IPS-18a (cell line): ENCODE data around the gene TOP3A.

Source experiments
- H3K27ac ChIP-seq: one replicate; pipeline ENCODE4 v1.5.1; 2013; ENCODE audit warnings: low read length
- H3K27me3 ChIP-seq: one replicate; pipeline ENCODE4 v1.6.1; 2013; ENCODE audit warnings: mild to moderate bottlenecking, low read length; ENCODE audit not compliant: control insufficient read depth, insufficient read depth
- H3K36me3 ChIP-seq: one replicate; pipeline ENCODE4 v1.6.1; 2013; ENCODE audit warnings: low read depth, low read length; ENCODE audit not compliant: control insufficient read depth
- H3K4me1 ChIP-seq: one replicate; pipeline ENCODE4 v1.6.1; 2013; ENCODE audit warnings: low read depth, low read length; ENCODE audit not compliant: control insufficient read depth
- H3K4me3 ChIP-seq: one replicate; pipeline ENCODE4 v1.5.1; 2013; ENCODE audit warnings: low read length
- H3K9ac ChIP-seq: one replicate; pipeline ENCODE4 v1.6.1; 2013; ENCODE audit warnings: mild to moderate bottlenecking, low read length, moderate library complexity
- H3K9me3 ChIP-seq: one replicate; pipeline ENCODE4 v1.6.1; 2013; ENCODE audit warnings: low read depth, low read length; ENCODE audit not compliant: control insufficient read depth

The TOP3A gene

DNA sequence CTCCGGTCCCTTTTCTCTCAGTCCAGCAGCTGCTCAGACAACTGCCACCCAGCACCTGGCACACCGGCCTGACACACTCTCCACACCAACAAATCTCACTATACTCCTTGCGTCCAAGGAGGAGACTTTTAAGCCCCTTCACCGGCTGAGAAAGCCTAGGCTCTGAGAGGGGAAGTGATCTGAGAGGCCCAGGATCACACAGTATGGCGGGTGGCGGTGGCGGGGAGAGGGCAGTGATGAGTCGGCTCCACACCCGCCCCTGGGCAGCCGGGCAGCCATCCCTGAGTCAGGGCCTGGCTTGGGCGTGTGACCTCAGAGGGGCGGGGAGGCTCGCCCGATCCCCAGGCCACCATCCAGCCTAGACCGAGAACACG lies 56.8 kb downstream of the TOP3A start:
- H3K36me3 ChIP-seq, result peaks cover 32% of the 10 kb centered on the region
- peaks cover 13% of the 10 kb centered on the region for H3K4me1 ChIP-seq
- peak overlapping the region; percentile 66 for H3K9ac ChIP-seq
- H3K9me3 ChIP-seq, result no peaks in the 10 kb centered on the region
- H3K27ac ChIP-seq, result no peak overlapping the region
- H3K27me3 ChIP-seq, result no peaks in the 10 kb centered on the region
- peak overlapping the region; percentile 82 for H3K4me3 ChIP-seq

DNA sequence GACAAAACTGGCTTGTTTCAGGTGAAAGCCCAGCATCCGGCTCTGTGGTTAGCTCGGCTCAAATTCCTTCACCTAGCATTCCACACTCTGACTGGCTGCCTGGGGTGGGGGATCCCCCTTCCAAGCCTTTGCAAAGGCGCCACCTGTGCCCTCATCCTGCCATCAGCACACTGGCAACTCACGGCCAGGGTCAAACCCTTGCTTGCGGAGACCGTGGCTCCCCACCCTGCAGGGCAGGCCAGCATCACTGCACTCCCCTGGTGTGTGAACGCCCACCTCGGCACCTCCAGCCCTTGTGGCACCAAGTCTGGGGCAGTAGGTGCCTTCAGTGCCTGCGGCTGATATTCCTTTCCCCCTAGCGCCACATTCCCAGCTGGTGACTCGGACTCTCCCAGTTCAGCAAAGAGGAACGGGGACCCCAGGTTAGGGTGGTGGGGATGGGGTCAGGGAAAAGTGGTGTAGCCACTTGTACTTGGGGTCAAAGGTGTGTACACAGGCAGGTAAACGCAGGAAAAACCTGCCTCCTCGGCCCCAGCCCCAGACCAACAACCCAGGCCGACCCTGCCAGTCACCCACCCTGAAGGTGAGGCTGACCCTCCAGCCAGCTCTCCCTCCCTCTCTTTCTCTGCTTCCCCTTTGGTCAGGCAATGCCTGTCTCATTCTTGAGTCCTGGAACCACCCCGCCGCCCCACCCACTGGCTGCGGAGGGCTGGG lies 57.4 kb downstream of the TOP3A start:
- Histone ChIP-seq H3K27ac (peak overlapping the region; percentile 25), H3K27me3 (no peaks in the 10 kb centered on the region), H3K36me3 (peaks cover 36% of the 10 kb centered on the region), H3K4me1 (peaks cover 13% of the 10 kb centered on the region), H3K9me3 (no peaks in the 10 kb centered on the region), H3K9ac (peak overlapping the region; percentile 66), H3K4me3 (peak overlapping the region; percentile 82)

- Histone ChIP-seq H3K27ac (no peak overlapping the region), H3K27me3 (no peaks in the 10 kb centered on the region), H3K9ac (peak overlapping the region; percentile 9), H3K4me1 (peaks cover 13% of the 10 kb centered on the region), H3K4me3 (peak overlapping the region; percentile 82), H3K36me3 (peaks cover 43% of the 10 kb centered on the region), H3K9me3 (no peaks in the 10 kb centered on the region)
Observed at GRCh38 chr17:18256776-18257175, 58.0 kb downstream of the TOP3A start.

- H3K36me3 ChIP-seq, result peaks cover 47% of the 10 kb centered on the region
- no peaks in the 10 kb centered on the region for H3K27me3 ChIP-seq
- H3K4me1 ChIP-seq, result peaks cover 9% of the 10 kb centered on the region
- H3K4me3 ChIP-seq, result peak overlapping the region; percentile 82
- H3K9me3 ChIP-seq, result no peaks in the 10 kb centered on the region
- H3K9ac ChIP-seq, result no peak overlapping the region
- no peak overlapping the region for H3K27ac ChIP-seq
Observed at GRCh38 chr17:18256351-18256750, 58.4 kb downstream of the TOP3A start.

- Histone ChIP-seq H3K36me3 (peaks cover 60% of the 10 kb centered on the region), H3K27ac (no peak overlapping the region), H3K4me1 (peaks cover 8% of the 10 kb centered on the region), H3K9me3 (no peaks in the 10 kb centered on the region), H3K4me3 (no peak overlapping the region), H3K27me3 (no peaks in the 10 kb centered on the region), H3K9ac (no peak overlapping the region)
Observed at GRCh38 chr17:18254888-18255649, 59.7 kb downstream of the TOP3A start.

DNA sequence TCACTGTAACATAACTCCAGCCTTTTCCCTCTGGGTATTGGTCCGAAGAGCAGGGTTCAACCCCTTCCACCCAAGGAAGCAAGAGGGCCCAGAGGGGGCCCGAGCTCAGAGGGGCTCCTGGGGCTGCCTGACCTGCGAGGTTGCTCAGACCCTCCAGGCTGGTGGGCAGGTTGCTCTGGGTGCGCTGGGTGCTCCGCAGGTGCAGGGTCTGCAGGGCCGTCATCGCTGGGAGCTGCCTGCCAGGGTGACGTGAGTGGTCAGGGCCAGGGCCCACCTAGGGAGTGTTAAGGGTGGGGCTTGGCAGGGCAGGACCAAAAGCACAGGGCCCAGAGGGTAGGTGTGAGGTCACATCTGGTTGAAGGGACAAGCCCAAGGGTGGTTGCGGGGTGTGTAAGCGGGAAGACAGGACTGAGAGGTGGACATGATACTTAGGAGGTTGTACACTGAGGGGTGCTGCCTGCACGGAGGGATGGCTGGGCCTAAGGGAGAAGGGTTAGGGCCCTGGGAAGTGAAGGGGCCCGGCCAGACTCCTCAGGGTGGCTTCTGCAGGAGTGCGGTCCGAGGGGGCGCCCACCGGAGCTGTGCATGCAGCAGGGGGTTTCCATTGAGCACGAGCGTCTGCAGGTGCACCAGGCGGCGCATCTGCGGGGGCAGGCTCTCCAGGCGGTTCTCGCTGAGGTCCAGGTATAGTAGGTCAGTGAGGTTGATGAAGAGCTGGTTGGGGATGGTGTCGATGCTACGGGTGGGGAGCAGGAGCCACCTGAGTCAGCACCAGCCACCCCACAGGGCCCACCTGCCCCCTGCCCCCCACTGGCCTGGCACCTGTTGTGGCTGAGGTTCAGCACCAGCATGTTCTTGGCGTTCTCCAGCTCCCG lies 60.6 kb downstream of the TOP3A start:
- H3K4me3 ChIP-seq, result no peak overlapping the region
- no peak overlapping the region for H3K27ac ChIP-seq
- no peaks in the 10 kb centered on the region for H3K27me3 ChIP-seq
- no peaks in the 10 kb centered on the region for H3K9me3 ChIP-seq
- H3K9ac ChIP-seq, result no peak overlapping the region
- H3K4me1 ChIP-seq, result peaks cover 8% of the 10 kb centered on the region
- H3K36me3 ChIP-seq, result peaks cover 64% of the 10 kb centered on the region

DNA sequence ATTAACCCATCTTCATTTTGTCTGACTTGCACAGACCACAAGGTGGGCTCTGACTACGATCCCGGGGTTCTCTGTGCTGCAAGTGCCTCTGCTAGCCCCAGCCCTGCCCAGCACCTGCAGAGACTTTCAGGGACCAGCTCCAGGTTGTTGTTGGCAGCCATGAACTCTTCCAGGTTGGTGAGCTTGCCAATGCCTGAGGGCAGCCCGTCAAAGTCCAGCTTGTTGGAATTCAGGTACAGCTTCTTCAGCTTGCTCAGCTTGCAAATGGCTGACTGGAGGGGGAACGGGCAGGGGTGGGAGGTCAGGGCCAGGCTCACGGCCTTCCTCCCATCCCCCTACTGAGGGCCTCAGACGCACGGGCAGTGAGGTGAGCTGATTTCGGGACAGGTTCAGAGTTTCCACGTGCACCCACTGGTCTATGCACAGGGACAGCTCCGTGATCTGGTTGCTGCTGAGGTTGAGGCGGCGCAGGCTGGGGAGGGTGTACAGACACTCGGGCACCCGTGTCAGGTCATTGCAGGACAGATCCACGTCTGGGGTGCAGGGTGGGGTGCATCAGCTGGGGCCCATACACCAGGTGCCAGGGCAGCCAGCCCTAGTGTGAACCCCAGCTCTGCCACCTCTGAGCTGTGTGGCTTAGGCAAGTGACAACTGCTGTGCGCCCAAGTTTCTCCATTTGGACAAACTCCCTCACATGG lies 61.5 kb downstream of the TOP3A start:
- H3K4me3 ChIP-seq, result no peak overlapping the region
- no peaks in the 10 kb centered on the region for H3K9me3 ChIP-seq
- peaks cover 68% of the 10 kb centered on the region for H3K36me3 ChIP-seq
- no peak overlapping the region for H3K27ac ChIP-seq
- no peaks in the 10 kb centered on the region for H3K27me3 ChIP-seq
- no peak overlapping the region for H3K9ac ChIP-seq
- peaks cover 8% of the 10 kb centered on the region for H3K4me1 ChIP-seq

- H3K9ac ChIP-seq, result no peak overlapping the region
- H3K4me1 ChIP-seq, result peaks cover 7% of the 10 kb centered on the region
- H3K9me3 ChIP-seq, result no peaks in the 10 kb centered on the region
- H3K4me3 ChIP-seq, result no peak overlapping the region
- H3K36me3 ChIP-seq, result peaks cover 68% of the 10 kb centered on the region
- H3K27me3 ChIP-seq, result no peaks in the 10 kb centered on the region
- no peak overlapping the region for H3K27ac ChIP-seq
Observed at GRCh38 chr17:18252160-18252559, 62.6 kb downstream of the TOP3A start.

- H3K27ac ChIP-seq, result no peak overlapping the region
- H3K9me3 ChIP-seq, result no peaks in the 10 kb centered on the region
- H3K4me3 ChIP-seq, result no peak overlapping the region
- H3K36me3 ChIP-seq, result peaks cover 69% of the 10 kb centered on the region
- H3K9ac ChIP-seq, result no peak overlapping the region
- peaks cover 5% of the 10 kb centered on the region for H3K4me1 ChIP-seq
- H3K27me3 ChIP-seq, result no peaks in the 10 kb centered on the region
Observed at GRCh38 chr17:18251204-18251603, 63.6 kb downstream of the TOP3A start.

- Histone ChIP-seq H3K27me3 (no peaks in the 10 kb centered on the region), H3K27ac (no peak overlapping the region), H3K9me3 (no peaks in the 10 kb centered on the region), H3K4me1 (peaks cover 6% of the 10 kb centered on the region), H3K9ac (no peak overlapping the region), H3K36me3 (peaks cover 69% of the 10 kb centered on the region), H3K4me3 (no peak overlapping the region)
Observed at GRCh38 chr17:18250708-18251107, 64.1 kb downstream of the TOP3A start.

GRCh38 chr17:18250259-18250658 lies 64.5 kb downstream of the TOP3A start:
- H3K27ac ChIP-seq, result no peak overlapping the region
- H3K4me3 ChIP-seq, result no peak overlapping the region
- no peak overlapping the region for H3K9ac ChIP-seq
- no peaks in the 10 kb centered on the region for H3K9me3 ChIP-seq
- peaks cover 6% of the 10 kb centered on the region for H3K4me1 ChIP-seq
- peaks cover 73% of the 10 kb centered on the region for H3K36me3 ChIP-seq
- no peaks in the 10 kb centered on the region for H3K27me3 ChIP-seq
